Activated CD8-positive, alpha-beta memory T cell treated with anti-CD3 and anti-CD28 coated beads for 4 hours (primary cell): ENCODE results near the gene VWA8.
"Not testable (repeated sequence)": the region's sequence is repeated elsewhere in the genome, so short reads cannot be mapped to it uniquely, and the experiment has no call there.

Source experiments
- DNase-seq, 2 donors: peaks; one replicate each; pipeline ENCODE4 v3.0.0-alpha.2; 2020; ENCODE audit warnings: low read depth in 2 of 2

Gene VWA8

DNA sequence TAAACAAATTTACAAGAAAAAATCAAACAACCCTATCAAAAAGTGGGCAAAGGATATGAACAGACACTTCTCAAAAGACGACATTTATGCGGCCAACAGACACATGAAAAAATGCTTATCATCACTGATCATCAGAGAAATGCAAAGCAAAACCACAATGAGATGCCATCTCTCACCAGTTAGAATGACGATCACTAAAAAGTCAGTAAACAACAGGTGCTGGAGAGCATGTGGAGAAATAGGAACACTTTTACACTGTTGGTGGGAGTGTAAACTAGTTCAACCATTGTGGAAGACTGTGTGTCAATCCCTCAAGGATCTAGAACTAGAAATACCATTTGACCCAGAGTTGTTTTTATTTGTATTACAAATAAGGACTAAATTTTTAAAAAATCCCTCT lies 215.4 kb downstream of the VWA8 start:
- not testable (repeated sequence) for DNase-seq

GRCh38 chr13:41742917-41743552 lies 217.9 kb downstream of the VWA8 start:
- DNase-seq = no peak

DNA sequence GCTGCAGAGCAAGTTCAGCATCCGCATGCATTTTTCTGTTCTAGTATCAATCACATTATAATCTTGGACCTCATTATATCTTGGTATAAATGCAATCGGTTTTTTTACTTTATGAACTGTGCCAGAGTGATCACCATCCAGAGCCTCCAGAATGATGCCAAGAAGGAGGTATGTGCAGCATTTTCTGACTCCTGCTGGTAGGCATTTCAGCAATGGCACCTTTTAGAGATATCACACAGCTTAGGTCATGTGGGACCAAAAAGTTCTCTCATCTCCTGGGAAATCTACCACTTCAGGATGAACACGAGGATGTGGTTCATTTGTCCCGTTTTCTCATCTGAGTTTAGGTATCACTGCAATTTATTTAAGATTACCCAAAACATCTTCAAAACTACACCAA lies 220.4 kb downstream of the VWA8 start:
- DNase-seq = no peak

DNA sequence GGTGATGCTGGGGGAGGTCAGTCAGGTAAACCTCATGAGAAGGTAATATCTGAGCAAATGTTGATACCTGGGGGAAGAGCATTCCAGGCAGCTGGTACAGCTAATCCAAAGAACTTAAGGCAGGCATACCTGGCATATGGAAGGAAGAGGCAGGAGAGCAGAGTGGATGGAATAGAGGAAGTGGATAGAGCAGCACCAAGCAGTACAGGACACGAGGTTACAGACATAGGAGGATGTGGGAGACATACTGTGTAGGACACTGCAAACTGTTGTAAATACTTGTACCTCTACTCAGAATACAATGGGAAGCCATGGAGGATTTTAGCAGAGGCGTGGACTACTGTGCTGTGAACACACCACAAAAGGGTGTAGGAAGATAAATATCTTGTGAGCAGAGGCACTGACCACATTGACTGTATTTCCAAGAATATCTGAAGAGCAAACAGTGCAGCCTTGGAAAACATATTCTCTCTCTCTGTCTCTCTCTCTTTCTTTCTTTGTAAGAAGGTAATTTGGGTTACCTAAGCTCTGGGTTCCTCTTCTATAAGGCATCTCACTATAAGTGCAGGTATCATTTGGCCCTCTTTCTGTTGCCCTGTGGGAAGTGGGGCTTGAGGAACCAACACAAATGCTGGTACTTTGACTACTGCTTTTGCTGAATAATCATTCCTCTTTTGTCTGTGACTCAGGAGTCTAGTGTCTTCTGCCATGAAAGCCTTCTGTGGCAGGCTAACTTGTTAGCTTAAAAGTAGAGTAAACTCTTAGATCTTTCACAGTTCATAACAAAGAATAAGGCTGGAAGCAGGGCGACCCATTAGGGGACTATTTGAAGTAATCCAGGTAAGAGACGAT lies 238.0 kb downstream of the VWA8 start:
- DNase-seq = no peak

DNA sequence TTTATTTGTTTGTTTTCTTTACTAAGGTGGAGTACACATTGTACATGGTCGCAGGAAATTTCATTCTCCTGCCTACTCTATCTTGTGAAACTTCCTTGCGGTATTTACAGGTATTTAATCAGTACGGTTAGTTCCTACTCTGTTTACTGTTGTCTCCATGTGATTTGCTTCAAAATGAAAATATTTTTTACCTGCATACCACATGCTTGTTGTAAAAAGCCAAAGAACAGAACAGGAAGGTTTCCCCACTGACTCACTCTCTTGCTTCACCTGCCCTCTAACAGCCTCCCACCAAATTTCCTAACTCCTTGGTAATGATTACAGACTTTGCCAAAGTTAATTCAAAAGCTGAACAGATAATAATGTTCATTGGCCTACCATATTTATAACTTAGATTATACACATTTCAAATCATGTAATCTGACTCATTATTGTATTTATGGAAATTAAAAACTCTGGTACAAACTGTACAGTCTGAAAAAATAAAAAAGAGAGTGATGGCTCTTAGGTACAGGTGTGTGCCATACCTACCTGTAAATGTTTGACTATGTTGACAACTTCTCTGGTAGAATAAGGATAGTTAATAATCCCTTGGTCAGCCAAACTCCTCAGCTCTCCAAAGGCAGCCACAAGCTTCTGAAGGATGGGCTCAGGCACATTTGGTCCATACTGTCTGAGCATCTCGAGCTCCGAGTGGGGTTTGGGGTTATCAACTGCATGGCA lies 239.9 kb downstream of the VWA8 start:
- no peak for DNase-seq

- no peak for DNase-seq
These were observed 244.7 kb downstream of the VWA8 start for GRCh38 chr13:41716236-41716635.

DNA sequence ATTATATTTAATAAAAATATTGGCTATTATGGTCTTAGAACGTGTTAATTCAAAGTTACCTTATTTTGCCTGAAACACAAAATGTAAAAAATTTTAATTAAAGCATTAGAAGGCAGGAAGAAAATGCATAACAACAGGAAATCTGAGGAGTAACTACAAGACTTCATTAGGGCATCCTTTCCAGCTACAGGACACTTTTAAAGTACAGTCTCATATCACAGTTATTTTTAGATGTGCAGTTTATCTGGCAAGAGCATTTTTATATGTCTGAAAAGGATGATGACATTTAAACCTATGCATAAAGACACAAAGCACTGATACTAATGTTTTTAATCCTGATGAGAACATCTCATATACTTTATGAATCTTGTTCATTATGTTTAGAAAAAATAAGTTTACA lies 247.5 kb downstream of the VWA8 start:
- DNase-seq = no peak

GRCh38 chr13:41710771-41711170 lies 250.1 kb downstream of the VWA8 start:
- no peak for DNase-seq

- DNase-seq = no peak
These were observed 251.4 kb downstream of the VWA8 start for GRCh38 chr13:41709511-41709910.

GRCh38 chr13:41708713-41709112 lies 252.2 kb downstream of the VWA8 start:
- DNase-seq = no peak

DNA sequence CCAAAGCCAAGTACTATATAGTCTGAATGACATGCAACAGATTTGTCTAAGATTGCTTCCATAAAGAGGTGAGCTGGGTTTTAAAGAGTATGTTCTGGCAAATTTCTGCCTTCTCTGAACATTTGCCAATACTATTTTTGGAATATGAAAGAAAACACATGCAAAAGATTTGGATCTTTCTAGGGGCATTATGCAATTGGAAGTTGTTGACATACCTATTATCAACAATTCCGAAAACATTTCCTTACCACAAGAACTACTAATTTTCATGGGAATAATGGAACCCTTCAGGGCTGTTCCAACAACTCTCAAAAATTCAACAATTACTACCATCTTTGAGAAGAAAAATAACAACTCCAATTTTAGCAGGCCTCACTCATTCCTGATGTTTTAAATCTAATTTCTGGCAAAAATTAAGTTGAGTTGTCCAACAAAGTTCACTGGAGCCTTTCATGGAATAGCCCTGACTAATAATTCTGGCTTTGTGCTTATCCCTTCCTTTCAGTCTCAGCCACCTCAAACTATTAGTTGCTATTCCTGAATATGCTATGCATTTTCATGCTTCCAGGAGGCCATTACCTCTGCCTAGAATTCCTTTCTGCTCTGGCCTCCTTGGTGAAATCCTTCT lies 253.6 kb downstream of the VWA8 start:
- no peak for DNase-seq

DNA sequence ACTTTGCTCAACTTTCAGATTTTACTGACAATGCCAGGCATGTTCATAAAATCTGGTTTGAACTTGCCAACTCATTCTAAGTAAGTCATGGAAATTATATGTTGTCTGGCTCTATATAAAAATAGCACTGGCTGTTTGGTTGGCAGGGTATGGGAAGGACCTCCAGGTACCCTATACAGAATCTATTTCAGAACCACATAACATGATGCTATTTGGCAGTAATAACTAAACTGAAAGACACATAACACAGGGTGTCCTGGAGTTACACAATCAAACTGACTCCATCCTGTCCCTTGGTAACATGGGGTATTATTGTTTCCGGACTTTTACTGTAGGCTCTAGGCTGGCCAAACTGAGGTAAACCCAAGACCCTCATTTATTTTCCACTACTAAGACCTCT lies 254.8 kb downstream of the VWA8 start:
- no peak for DNase-seq

- DNase-seq = no peak
These were observed 258.4 kb downstream of the VWA8 start for GRCh38 chr13:41702540-41702939.

DNA sequence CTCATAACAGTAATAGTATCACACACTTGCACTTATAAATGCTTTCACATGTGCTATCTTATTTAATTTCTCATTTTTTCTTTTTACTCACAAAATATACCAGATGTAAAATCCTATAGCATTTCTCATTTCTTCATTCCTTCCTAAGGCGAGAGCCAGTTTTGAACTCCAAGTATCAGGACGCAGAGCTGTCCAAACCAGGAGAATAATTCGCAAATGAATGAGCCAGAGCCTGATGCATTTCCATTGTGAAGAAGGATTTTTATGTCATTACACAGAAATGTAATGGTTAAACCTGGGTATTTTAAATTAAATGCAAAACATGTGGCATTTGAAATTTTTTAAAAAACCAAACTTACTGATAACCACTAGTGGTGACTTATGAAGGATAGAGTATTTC lies 259.2 kb downstream of the VWA8 start:
- no peak for DNase-seq

DNA sequence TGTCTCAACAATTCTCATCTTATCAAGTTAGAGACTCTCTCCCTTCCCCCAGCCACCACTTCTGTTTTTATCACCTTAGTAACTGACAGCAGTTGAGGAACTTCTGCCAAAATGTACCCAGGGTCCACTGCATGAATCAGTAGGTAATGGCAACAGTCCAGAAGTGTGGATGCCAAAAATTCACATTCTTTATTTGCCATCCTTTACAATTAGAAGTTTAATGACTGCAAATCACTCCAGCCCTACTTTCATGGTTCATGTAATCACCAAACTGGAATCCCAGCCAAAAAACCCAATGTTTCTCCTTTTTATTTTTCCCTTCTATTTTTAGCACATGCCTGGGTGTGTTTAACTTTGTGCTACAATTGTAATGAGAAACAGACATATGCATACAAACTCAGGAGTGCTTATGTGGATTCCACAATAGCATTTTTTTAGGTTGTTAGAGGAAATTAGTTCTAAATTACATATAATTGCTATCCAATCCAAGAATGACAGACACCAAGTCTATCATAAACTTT lies 260.1 kb downstream of the VWA8 start:
- DNase-seq = no peak

DNA sequence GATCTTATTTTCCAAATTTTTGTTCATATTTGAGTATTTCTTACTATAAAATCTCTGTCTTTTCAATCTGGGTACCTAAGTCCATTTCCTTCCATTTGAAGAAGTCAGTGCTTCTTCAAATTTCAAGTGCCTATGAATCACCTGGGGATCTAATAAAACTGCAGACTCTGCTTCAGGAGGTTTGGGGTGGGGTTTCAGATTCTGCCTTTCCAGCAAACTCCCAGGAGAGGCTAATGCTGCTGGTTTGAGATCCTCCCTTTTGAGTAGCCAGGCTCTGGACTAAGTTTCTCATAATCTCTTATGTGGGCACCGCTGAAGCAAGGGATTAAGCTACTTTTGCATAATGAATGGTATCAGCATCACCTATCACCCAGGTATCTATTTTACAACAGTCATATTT lies 261.1 kb downstream of the VWA8 start:
- DNase-seq = no peak

- DNase-seq = no peak
These were observed 263.3 kb downstream of the VWA8 start for GRCh38 chr13:41697578-41697977.

- DNase-seq = no peak
These were observed 264.5 kb downstream of the VWA8 start for GRCh38 chr13:41696163-41697003.

GRCh38 chr13:41694545-41695301 lies 266.2 kb downstream of the VWA8 start:
- DNase-seq = no peak

DNA sequence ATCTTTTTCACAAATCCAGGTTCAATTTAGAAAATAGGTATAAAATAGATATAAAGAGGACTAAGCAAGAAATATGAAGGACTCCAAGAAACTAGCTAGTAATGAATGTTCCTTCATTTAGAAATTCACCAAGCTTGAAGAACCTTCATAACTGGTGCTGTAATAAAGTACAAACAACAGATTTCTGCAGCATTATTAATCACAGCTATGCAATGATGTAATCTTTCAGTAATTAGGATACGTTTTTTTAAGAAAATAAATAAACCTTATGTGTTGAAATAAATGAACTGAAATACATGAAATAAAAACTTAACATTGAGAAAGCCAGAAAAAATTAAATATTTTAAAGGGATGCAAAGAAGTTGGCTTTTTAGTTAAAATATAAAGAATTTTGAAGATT lies 267.5 kb downstream of the VWA8 start:
- DNase-seq = no peak
